Measurements from ENCODE around the gene TATDN3.
"Not testable (repeated sequence)": the region's sequence is repeated elsewhere in the genome, so short reads cannot be mapped to it uniquely, and the experiment has no call there.

The TATDN3 gene, protein sequence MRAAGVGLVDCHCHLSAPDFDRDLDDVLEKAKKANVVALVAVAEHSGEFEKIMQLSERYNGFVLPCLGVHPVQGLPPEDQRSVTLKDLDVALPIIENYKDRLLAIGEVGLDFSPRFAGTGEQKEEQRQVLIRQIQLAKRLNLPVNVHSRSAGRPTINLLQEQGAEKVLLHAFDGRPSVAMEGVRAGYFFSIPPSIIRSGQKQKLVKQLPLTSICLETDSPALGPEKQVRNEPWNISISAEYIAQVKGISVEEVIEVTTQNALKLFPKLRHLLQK
- total RNA-seq, result 25.5 to 26.0 reads per million in 2 donors

DNA sequence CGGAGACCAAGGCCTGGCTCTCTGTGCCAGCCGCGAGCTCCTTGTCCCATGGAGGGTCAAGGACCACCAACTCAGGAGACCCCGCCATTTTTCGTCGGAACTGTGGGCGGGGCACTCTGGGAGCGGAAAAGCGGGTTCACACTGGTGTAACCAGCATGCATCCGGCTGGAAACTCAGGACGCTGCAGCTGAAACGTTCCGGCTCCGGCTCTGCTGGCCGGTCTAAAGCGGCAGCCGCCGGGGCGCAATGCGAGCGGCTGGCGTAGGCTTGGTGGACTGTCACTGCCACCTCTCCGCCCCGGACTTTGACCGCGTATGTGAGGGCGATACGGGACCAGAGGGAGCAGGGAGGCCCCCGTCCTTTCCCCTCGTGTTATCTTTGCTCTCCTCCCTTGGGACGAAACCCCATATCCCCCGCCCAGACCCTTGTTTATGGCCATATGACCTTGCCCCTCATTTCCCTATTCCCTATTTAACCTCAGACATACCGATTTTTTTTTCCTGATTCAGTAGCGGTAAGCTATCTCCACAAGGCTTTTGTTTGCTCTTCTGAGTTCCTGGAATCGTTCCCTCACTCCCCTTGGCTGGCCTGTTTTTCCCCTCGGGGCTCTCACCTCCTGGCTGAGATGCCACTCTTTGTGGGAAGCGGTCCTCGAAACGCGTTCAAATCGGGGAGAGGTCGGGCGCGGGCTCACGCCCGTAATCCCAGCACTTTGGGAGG lies at the start of gene TATDN3, which contains the start of gene NSL1:
TSS of gene TATDN3 (plus strand) at position 219 of the 720 bp plus-strand sequence. CDS start at position 247, 28 bp downstream.
TSS of gene NSL1 (minus strand) at position 102 of the 720 bp plus-strand sequence. CDS start at position 88, 14 bp downstream.
- DNase-seq, result peak; percentile 62

DNA sequence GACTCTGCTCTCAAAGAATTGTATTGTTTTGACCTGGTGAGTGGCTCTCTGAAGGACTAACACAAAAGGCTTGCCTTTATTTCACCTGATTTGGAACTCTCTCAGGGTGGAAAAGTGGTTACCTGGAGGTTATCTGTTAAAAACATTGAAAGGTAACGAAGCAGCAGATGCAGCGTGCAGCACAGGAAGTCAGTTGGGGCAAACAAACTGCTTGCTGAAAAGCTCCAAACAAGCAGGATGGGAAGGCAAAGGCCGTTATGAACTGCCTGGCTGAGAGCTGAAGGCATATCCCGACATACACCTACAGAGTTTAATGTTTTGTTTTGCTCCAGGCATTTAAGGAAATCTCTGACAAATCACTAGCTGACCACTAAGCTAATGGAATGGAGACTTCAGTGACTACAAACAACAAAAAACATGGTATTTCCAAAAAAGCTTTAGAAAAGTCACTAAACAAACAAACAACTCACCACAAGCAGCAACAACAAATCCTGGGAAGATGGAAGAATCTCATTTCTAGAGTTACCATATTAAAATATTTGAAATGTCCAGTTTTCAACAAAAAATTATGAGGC lies 47.7 kb upstream of the TATDN3 start:
- DNase-seq, result no peak

DNA sequence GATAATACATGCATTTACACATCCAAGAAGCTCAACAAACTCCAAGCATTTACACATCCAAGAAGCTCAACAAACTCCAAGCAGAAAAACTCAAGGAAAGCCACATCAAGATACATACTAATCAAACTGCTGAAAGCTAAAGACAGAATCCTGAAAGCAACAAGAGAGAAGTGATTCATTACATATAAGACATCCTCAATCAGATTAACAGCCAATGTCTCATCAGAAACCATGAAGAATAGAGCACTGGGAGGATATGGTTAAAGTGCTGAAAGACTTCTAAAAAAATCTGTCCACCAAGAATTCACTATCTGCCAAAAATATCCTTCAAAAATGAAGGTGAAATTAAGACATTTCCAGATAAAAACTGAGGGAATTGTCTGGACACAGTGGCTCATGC lies 46.4 kb upstream of the TATDN3 start:
- DNase-seq, result no peak

DNA sequence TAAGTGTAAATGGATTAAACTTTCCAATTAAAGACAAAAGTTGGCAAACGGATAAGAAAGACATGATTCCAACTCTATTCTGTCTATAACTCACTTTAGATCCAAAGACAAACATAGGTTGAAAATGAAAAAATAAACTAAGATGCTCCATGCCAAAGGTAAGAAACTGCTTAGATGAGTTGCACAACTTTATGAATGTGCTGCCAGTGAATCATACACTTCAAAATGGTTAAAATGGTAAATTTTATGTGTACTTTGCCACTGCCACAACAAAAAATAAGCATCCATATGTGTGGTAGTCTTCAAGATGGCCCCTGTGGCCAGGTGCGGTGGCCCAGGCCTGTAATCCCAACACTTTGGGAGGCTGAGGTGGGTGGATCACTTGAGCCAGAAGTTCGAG lies 45.1 kb upstream of the TATDN3 start:
- no peak for DNase-seq

DNA sequence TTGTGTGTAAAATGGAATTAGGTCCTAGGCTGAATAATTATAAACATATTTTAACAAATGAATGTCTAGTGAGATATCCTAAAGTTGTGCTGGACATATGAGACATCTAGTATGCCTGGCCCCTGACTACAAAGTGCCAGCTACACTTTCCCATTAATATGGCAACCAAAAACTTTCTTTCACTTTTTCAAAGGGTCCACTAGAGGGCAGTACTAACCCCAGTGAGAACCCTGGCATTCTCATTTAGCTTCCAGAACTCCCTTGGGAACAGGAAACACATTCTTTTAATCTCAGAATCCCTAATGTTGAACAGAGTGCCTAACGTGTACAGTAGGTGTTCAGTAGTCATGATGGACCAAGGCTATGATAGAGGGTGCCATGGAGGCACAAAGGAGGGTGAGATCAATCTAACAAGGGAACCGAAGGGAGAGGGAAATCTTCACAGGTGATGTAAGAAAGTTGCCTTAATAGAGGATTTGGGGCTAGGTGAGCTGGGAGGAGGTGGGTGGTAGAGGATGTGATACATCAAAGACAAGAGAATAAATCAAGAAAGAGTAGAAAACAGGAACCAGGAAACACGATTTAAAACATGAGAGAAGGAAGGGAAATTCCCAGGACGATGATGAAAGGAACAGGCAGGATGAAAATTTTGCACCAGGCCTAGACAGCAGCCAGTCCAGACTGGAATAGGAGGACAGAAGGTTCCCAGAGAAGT lies 41.7 kb upstream of the TATDN3 start:
- DNase-seq, result no peak

DNA sequence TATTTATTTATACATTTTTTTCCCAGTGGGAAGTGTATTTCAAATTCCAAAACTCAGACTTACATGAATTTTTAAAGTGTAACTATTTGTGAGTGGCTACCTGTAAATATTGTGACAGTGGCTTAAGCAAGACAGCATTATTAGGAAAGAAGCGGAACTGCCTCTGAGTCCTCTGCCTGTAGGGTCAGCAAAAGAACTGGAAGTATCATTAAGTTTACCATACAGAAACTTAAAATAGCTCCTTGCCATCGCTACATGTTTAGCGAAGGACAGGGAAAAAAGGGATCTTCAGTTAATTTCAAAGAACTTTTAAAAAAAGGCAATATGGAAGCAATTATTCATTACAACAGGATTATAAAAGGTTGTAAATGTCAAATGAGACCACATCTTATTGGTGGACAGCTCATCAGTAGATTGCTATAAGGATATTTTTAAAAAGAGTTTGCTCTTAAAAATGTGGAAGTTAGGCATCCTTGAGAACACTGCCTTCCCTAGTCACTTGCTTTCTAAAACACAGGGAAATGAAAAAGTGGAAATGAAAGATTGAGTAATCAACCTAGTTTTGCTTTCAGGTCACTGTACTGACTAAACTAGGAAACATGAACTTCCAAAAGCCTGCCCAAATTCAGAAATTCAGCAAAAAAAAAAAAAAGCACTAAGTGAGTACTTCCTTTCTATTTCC lies 39.3 kb upstream of the TATDN3 start:
- no peak for DNase-seq

DNA sequence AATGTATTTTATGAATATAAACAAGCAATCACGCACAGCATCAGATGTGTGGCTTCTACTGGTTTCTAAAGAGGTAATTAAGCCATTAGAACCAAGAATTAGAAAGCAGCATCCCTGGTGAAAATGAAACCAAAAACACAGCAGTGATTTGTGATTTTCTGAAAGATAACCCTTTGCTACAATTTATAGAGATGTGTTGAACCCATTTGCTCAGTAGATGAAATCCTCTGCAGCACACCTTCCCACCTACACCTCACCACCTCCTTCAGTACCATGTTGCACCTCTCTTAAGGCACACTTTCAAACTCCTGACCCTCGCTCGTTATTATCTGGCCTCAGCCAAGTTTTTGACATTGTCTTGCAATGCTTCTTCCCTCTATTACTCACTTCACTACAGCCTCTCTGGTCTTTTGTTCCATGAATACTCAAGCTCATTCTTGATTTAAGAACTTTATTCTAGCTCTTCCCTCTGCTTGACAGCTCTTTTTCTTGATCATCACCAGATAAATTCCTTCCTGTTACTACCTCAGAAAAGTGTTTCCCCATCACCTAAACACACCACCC lies 38.7 kb upstream of the TATDN3 start:
- DNase-seq, result no peak

DNA sequence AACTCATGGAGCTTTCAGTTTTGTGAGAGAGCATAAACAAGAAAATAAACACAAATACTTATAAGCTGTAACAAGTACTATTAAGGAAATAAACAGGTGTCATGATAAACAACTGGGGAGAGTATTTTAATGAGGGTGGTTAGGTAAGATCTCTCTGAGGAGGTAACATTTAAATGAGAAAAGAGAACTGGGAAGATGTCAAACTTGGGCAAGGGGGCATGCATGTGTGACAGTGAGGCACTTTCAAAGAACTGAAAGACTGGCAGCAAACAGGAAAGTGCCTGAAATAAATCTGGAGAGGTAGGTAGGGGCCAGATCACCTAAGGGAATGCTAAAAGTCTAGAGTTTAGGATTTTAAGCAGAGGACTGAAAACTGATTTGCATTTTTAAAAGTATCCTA lies 37.9 kb upstream of the TATDN3 start:
- no peak for DNase-seq

DNA sequence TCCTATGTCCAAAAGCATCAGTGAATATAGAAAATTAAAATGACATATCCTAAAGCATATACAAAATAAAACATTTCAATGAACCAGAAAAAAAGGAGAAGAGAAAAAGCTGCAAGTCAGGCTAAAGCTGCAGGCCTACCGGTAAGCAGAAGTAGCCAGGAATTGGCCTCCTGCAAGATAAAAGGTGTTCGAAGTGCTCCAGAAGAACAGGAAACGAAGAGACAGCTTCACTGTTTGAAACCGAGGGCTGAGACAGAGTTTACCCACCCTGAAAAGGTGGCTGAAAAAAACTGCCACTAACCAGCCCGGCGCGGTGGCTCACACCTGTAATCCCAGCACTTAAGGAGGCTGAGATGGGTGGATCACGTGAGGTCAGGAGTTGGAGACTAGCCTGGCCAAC lies 37.5 kb upstream of the TATDN3 start:
- DNase-seq, result no peak

DNA sequence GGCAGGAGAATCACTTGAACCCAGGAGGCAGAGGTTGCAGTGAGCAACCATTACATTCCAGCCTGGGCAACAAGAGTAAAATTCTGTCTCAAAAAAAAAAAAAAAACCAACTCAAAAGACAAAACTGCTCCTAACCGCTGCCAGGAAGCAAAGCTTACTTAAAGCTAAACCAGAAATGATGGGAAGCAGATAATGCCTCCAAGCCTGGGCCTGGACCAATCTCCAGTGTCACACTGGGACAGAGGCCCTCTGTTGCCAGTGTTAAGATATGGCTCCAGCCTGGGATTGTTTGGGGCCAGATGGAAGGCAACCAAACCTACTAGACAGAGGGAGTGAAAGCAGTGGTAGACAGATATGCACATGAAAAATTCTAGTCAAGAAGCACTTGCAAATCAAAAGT lies 37.0 kb upstream of the TATDN3 start:
- no peak for DNase-seq

DNA sequence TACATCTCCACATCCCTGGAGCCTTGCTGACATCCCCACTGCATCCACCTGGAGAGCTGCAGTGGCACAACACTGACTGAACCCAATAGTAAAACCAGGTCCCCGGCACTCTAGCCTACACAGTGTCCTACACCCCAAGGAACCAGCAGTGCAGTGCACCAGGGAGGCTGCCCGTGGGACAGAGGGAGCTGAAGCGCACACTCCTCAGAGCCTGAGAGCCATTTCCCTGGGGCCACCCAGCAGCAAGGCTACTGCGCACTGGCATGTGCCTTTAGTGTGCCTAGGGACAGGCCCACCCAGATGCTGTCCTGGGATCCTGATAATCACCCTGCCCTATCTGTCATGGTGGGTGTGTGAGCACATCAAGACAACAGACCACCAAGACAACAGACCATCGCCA lies 32.0 kb upstream of the TATDN3 start:
- no peak for DNase-seq

DNA sequence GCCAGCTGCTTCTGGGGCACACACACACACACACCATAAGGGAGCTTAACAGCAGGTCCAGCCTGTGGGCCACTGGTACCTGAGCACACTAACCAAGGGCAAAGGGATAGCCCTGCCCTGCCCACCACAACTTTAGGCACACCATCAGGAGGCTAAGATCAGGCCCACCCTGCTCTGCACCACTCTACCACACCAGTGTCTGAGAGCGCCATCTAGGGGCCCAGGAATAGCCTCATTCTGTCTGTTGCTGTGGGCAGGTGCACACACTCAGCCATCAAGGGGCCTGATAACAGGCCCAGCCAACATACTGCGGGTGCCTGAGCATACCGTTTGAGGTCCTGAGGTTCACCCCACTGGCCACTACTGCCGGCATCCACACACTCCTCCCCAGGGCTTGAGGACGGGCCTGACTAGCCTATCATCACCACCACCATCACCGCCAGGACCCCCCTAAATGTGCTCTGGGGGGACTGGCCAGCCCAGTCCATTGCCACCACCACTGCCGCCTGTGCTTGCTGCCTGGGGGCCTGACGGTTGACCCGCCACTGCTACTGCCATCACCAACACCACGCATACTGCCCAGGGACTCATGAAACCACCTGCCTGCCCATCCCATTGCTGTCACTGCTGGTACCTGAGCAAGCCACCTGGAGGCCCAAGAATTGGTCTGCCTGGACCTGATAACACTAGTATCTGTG lies 31.4 kb upstream of the TATDN3 start:
- DNase-seq, result no peak

DNA sequence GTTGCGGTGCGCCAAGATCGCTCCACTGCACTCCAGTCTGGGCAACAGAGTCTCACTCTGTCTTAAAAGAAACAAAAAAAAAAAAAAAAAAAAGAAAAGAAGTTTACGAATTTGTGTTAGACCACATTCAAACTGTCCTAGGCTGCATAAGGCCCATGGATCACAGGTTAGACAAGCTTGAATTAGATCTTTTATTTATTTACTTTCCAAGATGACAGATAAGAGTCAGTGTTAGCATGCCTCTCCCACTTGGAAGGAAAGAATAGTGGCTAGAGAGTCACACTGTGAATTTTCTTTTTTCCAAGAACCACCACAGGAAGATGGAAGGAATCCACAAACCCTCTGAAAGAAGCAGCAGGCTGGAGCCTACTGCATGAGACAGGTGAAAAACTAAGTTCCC lies 29.5 kb upstream of the TATDN3 start:
- no peak for DNase-seq

DNA sequence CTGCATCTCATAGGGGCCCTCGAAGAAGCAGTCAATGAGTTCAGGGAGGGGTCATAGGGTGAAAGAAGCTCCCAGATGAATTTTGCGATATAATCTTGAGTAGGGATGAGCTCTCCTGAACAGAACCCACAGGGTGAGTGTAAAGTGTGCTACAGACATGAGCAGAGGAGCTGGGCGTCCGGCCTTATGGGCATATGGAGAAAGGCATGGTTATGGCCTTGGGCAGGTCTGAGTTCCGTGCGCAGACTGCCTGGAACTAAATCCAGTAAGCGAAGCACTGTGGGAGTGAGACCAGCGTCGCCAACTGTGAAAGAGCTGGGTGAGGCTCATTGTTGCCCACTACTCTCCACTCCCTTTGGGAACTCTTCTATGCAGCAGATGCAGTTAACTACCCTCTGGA lies 28.9 kb upstream of the TATDN3 start:
- DNase-seq, result no peak

DNA sequence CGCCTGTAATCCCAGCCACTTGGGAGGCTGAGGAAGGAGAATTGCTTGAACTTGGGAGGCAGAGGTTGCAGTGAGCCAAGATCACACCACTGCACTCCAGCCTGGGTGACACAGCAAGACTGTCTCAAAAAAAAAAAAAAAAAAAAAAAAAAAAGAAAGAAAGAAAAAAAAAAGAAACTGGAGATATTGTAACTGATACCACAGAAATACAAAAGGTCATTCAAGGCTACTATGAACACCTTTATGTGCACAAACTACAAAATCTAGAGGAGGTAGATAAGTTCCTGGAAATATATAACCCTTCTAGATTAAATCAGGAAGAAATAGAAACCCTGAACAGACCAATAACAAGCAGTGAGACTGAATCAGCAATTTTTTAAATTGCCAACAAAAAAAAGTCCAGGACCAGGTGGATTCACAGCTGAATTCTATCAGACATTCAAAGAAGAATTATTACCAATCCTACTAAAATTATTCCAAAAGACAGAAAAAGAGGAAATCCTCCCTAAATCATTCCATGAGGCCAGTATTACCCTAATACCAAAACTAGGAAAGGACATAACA lies 26.9 kb upstream of the TATDN3 start:
- not testable (repeated sequence) for DNase-seq

DNA sequence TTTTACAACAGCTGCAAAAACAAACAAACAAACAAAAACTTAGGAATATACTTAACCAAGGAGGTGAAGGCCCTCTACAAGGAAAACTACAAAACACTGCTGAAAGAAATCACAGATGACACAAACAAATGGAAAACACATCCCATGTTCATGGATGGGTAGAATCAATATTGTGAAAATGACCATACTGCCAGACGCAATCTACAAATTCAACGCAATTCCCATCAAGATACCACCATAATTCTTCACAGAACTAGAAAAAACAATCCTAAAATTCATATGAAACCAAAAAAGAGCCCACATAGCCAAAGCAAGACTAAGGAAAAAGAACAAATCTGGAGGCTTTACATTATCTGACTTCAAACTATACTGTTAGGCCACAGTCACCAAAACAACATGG lies 24.9 kb upstream of the TATDN3 start:
- not testable (repeated sequence) for DNase-seq

DNA sequence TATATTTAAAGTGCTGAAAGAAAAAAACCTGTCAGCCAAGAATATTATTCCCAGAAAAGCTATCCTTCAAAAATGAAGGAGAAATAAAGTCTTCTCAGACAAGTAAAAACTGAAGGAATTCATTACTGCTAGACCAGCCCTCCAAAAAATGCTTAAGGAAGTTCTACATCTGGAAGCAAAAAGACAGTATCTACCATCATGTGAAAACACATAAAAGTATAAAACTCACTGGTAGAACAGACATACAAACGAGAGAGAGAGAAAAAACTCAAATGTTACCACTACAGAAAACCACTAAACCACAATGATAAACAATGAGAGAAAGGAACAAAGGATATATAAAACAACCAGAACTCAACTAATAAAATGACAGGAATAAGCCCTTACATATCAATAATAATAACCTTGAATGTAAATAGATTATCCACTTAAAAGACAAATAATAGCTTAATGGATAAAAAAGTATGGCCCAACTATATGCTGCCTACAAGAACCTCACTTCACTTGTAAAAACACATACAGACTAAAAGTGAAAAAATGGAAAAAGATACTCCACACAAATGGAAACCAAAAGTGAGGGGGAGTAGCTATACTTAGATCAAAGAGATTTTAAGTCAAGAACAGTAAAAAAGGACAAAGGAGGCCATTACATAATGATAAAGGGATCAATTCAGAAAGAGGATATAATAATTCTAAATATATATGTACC lies 22.1 kb upstream of the TATDN3 start:
- no peak for DNase-seq

DNA sequence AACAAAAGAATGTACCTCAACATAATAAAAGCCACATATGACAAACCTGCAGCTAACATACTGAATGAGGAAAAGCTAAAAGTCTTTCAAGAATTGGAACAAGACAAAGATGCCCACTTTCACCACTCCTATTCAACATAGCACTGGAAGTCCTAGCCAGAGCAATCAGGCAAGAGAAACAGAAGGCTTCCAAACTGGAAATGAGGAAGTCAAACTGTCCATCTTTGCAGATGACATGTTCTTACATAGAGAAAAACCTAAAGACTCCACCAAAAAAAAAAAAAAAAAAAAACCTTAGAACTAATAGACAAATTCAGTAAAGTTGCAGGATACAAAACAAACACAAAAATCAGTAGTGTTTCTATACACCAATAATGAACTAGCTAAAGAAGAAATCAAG lies 20.4 kb upstream of the TATDN3 start:
- no peak for DNase-seq

DNA sequence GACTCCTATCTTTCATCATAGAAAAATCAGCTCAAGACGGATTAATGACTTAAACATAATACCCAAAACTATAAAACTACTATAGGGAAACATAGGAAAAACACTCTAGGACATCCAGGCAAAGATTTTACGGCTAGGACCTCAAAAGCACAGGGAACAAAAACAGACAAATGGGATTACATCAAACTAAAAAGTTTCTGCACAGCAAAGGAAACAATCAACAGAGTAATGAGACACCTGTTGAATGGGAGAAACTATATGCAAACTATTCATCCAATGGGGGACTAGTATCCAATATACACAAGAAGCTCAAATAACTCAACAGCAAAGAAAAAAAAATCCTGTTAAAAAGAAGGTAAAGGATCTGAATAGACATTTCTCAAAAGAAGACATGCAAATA lies 18.7 kb upstream of the TATDN3 start:
- DNase-seq, result no peak

DNA sequence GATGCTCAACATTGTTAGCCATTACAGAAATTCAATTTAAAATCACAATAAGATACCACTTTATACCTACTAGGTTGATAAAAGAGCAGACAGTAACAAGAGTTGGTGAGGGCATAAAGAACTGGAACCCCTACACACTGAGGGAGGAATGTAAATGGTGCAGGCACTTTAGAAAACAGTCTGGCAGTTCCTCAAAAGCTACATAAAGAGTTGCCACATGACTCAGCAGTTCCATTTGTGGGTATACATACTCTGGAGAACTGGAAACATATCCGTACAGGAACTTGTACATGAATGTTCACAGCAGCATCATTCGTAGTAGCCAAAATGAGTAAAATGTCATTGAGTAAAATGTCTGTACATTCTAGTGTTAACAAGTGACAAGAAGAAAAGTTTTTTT lies 17.1 kb upstream of the TATDN3 start:
- DNase-seq, result no peak

DNA sequence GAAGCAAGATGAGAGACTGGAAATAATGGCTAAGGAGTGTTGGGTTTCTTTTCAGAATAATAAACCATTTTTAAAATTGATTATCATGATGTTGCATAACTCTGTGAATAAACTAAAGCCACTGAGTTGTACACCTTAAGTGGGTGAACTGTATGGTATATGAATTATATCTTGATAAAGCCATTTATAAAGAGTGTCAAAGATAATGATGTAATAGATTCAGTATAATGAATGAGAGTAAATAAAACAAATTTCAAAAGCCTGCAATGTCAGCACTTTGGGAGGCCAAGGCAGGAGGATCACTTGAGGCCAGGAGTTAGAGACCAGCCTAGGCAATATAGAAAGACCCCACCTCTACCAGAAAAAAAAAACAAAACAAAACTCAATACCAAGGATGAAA lies 16.5 kb upstream of the TATDN3 start:
- DNase-seq, result no peak
